HL-60/S4 (cell line): ENCODE data around the gene PAIP1.
"Not testable (repeated sequence)": the region's sequence is repeated elsewhere in the genome, so short reads cannot be mapped to it uniquely, and the experiment has no call there.

Experiments
- in situ Hi-C: fragments of 300-500 bp; cut with MboI; formaldehyde crosslinking; loops from 2 replicates; pipeline ENCODE4 v1.14.3; 2022; ENCODE audit warnings: low sequenced_read_pairs

Gene PAIP1

DNA sequence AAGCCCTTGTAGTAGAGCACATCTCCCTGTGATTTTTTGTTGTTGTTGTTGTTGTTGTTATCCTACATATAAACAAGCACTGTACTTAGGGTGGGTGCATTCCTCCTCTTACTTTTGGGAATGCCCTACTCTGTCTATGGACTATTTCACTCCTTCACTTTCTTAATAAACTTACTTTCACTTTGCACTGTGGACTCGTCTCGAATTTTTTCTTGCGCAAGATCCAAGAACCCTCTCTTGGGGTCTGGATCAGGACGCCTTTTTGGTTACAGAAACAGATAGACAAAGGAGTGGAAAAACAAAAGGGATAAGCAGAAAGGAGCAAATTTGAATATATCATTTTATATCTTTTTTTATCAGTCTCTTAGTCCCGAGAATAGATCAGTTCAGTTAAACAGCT lies 14.4 kb upstream of the PAIP1 start:
- in situ Hi-C loops = no loop called here

DNA sequence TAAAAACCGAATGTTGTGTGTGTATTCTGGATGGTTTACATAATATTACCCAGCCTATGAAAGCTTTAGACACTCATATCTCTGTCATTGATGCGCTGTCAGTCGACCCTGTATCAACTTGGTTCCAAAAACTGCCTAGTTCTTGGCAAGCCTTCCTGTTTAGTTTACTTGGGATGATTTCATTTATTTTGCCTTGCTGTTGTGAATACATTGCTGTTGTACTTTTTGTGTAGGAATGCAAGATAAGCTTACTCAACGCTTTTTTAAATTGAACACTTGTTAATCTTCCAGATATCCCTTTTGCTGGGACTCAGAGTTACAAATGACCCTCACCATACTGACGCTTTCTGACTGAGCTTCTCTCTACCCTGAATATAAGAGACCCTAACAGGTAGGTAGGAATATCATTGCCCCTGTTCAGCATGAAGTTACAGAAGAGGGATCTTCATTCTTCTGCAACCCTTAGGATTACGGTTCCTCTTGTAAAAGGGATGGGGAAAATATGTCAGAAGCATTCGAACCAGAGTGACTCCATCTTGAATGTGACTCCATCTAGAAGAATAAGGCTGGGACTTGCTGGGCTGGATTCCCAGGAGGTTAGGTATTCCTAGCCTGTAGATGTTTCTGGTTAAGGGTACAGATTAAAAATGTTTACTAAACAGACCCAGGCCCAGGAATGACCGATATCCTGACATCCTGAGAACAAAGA lies 13.7 kb upstream of the PAIP1 start:
- in situ Hi-C loops = no loop called here

DNA sequence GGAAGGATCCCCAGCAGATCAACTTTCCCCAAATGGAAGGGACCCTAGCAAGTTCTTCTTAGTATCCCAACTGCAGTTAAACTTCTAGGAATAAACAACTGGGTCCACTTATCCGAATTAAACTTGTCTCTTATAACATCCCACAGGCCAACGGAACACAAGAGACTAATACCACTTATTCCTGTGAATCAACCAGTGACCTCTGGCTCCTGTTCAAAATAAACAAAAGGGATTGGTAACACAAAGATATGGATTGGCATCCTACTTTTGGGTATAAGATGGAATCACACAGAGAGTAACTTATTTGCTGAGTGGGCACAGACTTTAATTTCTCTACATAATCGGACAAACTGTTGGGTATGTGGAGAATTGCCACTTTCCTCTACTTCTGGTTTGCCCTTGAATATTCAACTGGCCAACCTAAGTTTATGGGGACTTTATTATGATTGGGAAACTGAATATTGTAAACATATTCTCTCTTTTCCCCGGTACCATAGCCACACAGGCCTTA lies 12.4 kb upstream of the PAIP1 start:
- in situ Hi-C loops = no loop called here

DNA sequence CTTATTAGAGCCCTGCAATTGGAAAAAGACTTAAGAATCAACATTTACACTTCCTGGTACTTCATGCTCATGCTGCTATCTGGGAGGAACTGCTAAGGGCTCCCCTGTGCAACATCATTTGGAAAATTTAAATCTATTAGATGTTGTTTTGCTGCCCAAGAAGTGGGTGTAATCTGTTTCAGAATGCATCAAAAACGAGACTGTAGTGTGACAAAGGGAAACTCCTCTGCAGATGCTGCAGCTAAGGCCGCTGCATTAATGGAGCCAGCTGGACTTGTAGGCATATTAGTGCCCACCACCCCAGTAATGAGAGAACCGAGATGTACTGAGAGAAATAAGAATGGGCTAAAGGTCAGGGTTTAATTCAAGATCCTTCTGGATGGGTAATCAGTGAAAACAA lies 11.1 kb upstream of the PAIP1 start:
- in situ Hi-C loops = no loop called here

DNA sequence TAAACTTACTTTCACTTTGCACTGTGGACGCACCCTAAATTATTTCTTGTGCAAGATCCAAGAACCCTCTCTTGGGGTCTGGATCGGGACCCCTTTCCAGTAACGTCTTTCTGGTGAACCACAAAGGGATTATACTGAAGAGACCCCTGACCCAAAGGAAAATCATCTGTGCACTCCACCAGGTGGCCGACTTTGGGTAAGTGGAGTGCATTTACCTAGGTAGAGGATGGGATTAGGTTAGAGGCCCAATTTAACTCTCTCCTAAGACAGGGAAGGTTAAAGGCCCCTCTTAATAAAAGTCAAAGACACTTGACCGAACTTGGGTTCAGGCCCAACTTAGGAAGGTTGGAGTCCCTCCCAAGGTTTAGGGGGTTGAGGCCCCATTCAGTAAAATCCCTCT lies 8.2 kb upstream of the PAIP1 start:
- in situ Hi-C loops = no loop called here

DNA sequence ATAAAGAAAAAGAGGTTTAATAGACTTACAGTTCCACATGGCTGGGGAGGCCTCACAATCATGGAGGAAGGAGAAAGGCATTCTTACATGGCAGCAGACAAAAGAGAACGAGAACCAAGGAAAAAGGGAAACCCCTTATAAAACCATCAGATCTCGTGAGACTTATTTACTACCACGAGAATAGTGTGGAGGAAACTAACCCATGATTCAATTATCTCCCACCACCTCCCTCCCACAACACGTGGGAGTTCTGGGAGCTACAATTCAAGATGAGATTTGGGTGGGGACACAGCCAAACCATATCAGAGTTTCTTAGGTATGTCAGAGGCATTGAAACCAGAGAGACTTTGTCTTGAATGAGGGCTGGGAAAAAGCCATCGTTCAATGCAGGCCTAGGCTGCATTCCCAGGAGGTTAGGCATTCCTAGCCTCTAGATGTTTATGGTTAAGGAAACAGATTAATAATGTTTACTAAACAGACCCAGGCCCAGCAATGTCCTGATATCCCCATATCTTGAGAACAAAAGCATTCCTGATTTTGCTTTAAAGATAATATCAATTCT lies 7.5 kb upstream of the PAIP1 start:
- in situ Hi-C loops = no loop called here

DNA sequence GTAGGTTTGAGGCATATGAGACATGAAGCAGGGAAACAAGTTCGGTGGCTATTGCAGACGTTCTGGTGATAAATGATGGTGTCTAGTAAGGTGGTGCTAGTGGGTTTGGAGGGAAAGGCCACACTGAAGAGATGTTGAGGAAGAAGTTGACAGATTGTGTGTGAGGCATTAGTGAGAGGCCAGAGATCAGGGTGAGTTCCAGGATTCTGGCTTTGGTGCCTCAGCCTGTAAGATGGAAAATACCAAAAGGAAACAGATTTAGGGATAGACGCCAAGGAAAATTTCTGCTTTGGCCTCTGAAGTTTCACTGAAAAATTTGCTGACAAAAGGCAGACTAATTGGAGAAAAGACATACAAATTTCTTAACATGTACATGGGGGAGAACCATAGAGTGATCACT lies 6.4 kb upstream of the PAIP1 start:
- in situ Hi-C loops = no loop called here

DNA sequence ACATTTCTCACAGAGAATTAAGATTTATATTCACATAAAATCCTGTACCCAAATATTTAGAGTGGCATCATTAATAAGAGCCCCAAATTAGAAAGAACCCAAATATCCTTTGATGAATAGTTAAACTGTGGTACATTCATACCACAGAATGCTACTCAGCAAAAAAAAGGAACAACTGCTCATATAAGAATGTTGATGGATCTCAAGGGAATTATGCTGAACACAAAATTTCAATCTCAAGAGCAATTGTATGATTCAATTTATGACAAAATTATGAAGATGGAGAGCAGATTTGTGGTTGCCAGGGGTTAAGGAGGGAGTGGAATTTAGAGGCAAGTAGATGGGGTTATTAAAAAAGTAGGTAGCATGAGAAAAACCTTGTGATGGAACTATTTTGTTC lies 4.5 kb upstream of the PAIP1 start:
- in situ Hi-C loops = no loop called here

DNA sequence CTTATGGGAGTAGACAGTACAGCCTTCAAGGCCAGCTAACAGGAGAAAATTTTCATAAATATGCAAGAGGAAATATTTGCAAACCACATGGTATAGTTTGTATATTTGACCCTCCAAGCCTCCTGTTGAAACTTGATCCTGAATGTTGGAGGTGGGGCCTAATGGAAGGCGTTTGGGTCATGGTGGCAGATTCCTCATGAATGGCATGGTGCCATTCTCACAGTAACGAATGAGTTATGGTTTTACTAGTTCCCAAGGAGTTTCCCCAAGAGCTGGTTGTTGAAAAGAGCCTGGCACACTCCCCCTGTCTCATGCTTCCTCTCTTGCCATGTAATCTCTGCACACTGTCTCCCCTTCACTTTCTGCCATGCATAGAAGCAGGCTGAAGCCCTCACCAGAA lies 3.3 kb upstream of the PAIP1 start:
- in situ Hi-C loops = no loop called here

DNA sequence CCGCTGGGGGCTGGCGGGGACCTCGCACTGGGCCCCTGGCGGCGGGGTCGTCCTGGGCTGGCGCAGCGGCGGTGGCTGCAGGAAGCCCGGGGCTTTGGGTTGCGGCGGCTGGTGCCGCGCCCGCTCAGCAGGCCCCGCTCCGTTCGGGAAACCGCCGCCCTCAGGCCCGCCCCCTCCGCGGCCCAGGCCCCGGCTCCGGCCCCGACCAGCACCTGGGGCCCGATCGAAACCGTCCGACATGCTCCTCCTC lies 345 bp downstream of the PAIP1 start:
- in situ Hi-C loops = not testable (repeated sequence)

DNA sequence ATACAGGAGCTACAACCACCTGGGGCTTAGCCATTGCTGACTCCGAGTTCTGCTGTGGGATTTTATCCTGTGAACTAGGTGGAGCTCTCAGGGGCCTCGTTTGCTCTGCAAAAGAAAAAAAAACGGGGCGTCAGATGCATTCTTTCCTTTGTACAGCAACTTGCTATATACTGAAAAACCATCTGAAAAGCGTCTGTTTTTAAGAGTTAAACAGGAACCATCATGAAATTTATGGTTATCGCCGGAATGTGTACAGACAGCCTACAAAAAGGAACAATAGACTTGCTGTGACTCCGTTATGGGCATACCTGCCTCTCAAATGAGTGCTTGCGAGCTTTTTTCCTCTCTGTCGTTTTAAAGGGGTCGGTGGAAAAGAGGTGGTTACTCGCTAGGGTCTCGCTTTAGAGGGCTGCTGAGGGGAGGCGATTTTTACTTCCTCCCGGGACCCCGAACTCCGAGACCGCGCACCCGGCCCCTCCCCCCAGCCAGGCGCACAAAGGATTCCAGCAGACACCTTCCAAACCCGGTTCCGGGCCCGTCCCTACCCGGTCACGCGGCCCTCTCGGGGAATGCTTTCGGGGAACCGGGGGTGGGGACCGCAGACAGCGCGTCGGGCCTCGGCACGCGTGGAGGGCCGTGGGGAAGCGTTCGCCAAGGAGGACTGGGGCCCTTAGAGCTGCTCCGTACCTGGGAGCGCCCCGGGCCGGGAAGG lies 826 bp downstream of the PAIP1 start:
- in situ Hi-C loops = no loop called here

DNA sequence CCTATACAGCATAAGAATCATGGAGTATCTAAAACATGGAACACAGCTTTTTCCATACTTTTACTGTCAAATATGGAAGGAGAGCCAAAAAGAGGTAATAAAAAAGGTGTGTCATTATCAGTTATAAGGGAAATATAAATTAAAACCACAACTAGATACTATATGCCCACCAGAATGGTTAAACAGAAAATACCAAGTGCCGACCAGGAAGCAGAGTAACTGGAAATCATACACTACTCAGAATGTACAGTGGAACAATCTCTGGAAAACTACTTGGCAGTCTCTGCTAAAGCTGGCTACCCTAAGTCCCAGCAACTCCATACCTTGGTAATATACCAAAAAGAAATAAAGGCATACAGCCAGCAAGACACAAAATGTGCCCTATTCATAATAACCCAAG lies 2.4 kb downstream of the PAIP1 start:
- in situ Hi-C loops = no loop called here

DNA sequence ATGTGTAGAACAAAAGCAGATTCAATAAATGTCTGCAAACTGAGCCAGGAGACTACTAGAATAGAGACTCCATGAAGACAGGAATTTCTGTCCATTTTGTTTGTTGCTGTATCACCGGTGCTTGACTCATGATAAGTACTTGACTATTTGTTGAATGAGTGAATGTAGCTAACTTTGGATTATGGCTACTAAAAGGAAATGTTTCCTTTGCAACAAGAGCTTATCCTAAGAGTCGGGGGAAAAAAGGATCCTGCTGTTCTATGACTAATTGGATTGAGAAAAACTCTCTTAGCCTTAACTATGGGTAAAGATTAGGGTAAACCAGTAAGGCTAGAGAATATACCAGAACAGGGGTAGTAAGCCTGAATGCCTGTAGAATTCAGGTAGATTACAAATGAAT lies 3.5 kb downstream of the PAIP1 start:
- in situ Hi-C loops = no loop called here

DNA sequence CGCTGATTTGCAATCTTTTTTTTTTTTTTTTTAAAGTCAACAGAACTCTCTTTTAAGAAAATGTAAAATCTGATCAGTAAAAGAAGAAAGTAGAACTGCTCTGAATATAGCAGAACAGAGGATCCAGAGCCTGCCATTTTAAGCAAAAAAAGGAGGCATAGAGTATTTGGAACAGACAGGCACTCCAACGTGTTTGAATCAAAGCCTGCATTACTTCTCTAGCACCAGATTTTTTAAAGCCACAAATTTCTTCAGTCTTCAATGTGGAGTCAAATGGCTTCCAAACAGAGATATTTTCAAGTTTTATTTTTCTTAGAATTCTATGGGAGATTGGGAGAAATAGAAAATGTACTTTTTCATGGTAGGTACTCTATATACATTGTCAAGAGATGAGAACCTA lies 5.1 kb downstream of the PAIP1 start:
- in situ Hi-C loops = no loop called here

DNA sequence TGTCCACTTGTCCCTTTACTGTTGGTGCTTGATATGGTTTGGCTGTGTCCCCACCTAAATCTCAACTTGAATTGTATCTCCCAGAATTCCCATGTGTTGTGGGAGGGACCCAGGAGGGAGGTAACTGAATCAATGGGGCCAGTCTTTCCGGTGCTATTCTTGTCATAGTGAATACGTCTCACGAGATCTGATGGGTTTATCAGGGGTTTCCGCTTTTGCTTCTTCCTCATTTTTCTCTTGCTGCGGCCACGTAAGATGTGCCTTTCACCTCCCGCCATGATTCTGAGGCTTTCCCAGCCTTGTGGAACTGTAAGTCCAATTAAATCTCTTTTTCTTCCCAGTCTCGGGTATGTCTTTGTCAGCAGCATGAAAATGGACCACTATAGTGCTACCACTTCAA lies 7.6 kb downstream of the PAIP1 start:
- in situ Hi-C loops = not testable (repeated sequence)

DNA sequence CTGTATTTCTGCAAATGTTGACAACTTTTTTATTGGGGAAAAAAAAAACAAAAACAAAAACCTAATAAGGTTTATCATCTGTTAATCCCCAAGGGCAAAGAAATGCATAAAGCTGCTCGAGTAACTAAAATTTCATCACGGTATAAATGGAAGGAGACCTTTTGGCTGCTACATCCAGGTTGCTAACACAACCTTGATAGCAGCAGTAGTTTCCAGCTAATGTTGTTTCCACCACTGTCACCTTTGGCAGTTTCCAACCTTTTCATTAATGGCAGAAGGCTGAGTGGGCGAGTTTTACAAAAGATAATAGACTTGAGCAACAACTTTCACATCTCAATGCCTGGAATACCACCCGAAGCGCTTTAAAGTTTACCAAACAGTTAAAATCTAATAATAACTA lies 8.5 kb downstream of the PAIP1 start:
- in situ Hi-C loops = no loop called here

DNA sequence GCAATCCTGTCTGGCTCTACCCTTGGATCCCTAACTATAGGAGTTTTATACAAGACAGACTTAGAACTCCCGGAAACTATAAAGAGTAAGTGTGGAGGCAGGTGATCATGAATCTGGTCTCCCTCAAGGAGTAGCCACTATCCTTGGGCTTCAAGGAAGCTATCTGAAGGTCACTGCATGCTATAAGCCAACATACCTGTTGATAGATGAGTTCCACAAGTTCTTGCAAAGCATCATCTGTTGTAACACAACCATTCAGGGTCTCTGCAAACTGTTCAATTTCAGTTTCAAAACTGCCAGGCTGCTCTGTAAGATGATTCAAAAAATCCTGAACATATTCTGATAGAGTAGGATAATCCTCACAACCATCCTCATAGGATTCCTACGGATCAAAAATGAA lies 9.3 kb downstream of the PAIP1 start:
- in situ Hi-C loops = no loop called here

DNA sequence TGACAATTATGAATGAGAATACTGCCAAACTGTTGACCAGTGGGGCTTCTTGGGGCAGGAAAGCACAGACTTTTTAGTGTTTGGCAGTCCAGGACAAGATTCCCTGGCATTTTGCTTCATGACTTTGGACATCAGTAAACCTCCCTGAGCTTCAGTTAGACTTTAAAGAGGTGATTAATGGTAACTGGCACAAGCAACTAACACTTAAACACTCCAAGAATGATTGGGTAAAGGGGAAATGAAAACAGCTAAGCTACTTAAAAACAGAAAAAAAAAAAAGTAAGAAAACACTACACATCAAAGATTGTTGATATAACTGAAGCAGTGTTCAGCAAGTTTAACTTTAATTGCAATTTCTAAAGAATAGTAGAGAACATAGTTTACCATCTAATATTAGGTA lies 13.4 kb downstream of the PAIP1 start:
- in situ Hi-C loops = no loop called here

DNA sequence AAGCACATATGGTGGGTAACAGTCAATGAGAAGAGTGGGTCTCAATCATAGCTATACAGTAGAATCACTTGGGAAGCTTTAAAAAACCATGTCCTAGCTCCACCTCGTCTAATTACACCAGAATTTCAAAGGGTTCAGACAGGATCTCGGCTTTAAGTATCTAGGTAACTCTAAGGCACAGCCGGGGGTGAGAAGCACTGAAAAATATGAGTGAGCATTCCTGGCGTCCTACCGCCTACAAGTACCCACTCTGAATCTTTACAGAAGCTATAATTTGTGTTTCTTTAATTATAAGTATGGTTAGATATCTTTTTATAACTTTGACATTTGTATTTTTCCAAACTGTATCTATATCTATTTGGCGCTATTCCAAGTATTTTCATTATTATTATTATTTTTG lies 16.1 kb downstream of the PAIP1 start:
- in situ Hi-C loops = no loop called here

DNA sequence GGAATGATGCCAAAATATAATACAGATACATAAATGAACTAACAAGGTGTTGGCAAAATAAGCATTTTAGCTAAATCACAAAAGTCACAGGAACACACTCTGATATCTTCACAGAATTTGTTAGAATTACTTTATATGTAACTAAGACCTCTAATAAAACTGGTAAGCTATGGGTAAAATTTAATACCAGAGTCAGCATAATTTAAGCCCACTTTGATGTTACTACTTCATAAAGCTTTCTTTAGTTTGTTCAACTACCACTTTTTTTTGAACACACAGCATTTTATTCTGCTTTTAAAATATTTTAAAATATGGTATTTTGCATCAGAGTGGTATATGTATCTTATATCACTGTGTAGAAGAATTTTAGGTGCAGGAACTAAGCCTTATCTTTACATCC lies 19.9 kb downstream of the PAIP1 start:
- in situ Hi-C loops = no loop called here

DNA sequence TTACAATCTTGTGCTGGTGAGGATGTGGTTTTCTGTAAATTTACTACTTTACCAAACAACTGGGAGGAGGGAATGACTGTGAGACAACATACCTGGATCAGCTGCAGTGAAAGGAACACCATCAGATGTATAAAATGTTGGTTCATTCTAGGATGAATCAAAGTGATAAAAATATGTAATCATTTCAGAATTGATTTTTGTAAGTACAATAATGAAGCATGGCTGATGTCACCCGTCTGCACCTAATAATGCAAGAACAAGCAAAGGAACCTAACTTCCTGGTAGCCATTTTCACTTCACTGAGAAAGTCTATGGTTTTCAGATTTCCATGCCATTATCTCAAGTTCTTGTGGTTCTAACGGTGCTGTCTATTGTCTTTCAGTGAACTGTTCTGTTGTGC lies 23.2 kb downstream of the PAIP1 start:
- in situ Hi-C loops = no loop called here

DNA sequence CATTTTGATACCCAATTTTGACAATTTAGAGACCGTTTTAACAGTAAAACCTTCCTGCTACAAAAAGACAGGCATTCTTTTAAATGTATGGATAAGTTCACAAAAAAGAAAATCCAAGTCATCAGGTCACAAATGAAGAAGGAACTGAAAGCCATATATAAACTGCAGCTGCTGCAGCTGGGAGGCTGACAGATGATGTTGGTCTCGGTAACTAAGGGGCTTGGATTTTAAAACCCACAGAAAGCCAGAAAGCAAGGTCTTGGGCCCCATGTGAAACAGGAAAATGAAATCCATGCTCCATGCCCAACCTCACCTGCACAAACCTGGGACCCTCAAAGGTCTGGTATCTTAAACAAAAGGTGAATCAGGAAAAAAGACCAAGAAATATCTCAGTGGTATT lies 26.2 kb downstream of the PAIP1 start:
- in situ Hi-C loops = no loop called here

DNA sequence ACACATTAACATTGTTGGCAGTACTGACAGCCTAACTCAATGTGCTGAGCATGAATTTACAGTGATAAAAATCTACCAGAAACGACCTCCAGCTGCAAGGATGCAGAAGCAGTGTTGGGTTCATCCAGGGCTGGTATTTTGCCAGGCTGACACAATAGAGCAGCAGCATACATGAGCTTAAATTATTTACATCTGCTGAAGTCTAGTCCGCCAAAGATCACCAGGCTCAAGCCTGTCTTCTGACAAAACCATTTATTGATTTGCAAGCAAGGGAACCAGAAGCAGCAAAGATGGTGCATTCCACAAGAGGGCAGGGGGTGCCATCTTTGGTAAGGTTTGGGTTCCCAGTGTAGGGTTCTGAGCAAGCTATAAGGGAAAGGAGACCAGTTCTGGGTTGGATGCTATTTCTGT lies 33.2 kb downstream of the PAIP1 start:
- in situ Hi-C loops = no loop called here
